ENCODE measurements around the gene KMT2D.

- no peak for TF ChIP-seq RAD21 (IDR thresholded peaks at IDR 0.05; ENCODE audit: insufficient read depth, low read depth, low read length)
- no peak for TF ChIP-seq CTCF (IDR thresholded peaks at IDR 0.05 in 2 of 3, conservative IDR thresholded peaks at IDR 0.05 in 1 of 3; ENCODE audit: control insufficient read depth in 2 of 3, extremely low read depth in 1 of 3, insufficient read depth in 1 of 3, low read depth in 3 of 3, low read length in 3 of 3)
- no peak for TF ChIP-seq KDM1A (IDR thresholded peaks at IDR 0.05; ENCODE audit: borderline replicate concordance)
- no peak for TF ChIP-seq NKRF (conservative IDR thresholded peaks at IDR 0.05)
- TF ChIP-seq POLR2AphosphoS2 (IDR thresholded peaks at IDR 0.05; ENCODE audit: low read depth, low read length): no peak
- TF ChIP-seq CHD2 (IDR thresholded peaks at IDR 0.05; ENCODE audit: borderline replicate concordance, low read depth, low read length): no peak
- TF ChIP-seq EZH2 (IDR thresholded peaks at IDR 0.05; ENCODE audit: borderline replicate concordance, control insufficient read depth, low read depth, low read length): no peak
- TF ChIP-seq SRF (IDR thresholded peaks at IDR 0.05; ENCODE audit: low read depth in 2 of 2, low read length in 2 of 2): no peak
- no peak for TF ChIP-seq REST (IDR thresholded peaks at IDR 0.05; ENCODE audit: low read depth, low read length)
Measured at GRCh38 chr12:49024543-49024942, 36.1 kb downstream of the KMT2D start.

All from GM12878 (cell line).